ENCODE results near the gene CARD11.

CARD11 gene

GRCh38 chr7:2880874-2881533 is 162.7 kb downstream of the CARD11 start:
- DNase-seq (ENCODE audit: low read depth in 1 of 2, low spot score in 1 of 2): no peak

GRCh38 chr7:2880051-2880450 is 163.6 kb downstream of the CARD11 start:
- no peak for DNase-seq (ENCODE audit: low read depth in 1 of 2, low spot score in 1 of 2)

- no peak for DNase-seq (ENCODE audit: low read depth in 1 of 2, low spot score in 1 of 2)
Measured at GRCh38 chr7:2879354-2879753, 164.3 kb downstream of the CARD11 start.

GRCh38 chr7:2878306-2878705 is 165.4 kb downstream of the CARD11 start:
- DNase-seq (ENCODE audit: low read depth in 1 of 2, low spot score in 1 of 2): no peak

- DNase-seq (ENCODE audit: low read depth in 1 of 2, low spot score in 1 of 2): no peak
Measured at GRCh38 chr7:2876031-2876731, 167.5 kb downstream of the CARD11 start.

GRCh38 chr7:2873686-2874551 is 169.7 kb downstream of the CARD11 start:
- no peak for DNase-seq (ENCODE audit: low read depth in 1 of 2, low spot score in 1 of 2)

- no peak for DNase-seq (ENCODE audit: low read depth in 1 of 2, low spot score in 1 of 2)
Measured at GRCh38 chr7:2873146-2873545, 170.5 kb downstream of the CARD11 start.

- no peak for DNase-seq (ENCODE audit: low read depth in 1 of 2, low spot score in 1 of 2)
Measured at GRCh38 chr7:2872296-2872874, 171.3 kb downstream of the CARD11 start.

- DNase-seq (ENCODE audit: low read depth in 1 of 2, low spot score in 1 of 2): peak in 1 of 2 donors; percentile 9
Measured at GRCh38 chr7:2870471-2870931, 173.2 kb downstream of the CARD11 start.

- DNase-seq (ENCODE audit: low read depth in 1 of 2, low spot score in 1 of 2): no peak
Measured at GRCh38 chr7:2869981-2870380, 173.7 kb downstream of the CARD11 start.

- DNase-seq (ENCODE audit: low read depth in 1 of 2, low spot score in 1 of 2): no peak
Measured at GRCh38 chr7:2866601-2867000, 177.1 kb downstream of the CARD11 start.

GRCh38 chr7:2864999-2865670 is 178.5 kb downstream of the CARD11 start:
- DNase-seq (ENCODE audit: low read depth in 1 of 2, low spot score in 1 of 2): peak; percentile 49 to 58

- DNase-seq (ENCODE audit: low read depth in 1 of 2, low spot score in 1 of 2): no peak
Measured at GRCh38 chr7:2864204-2864985, 179.3 kb downstream of the CARD11 start.

GRCh38 chr7:2863461-2864066 is 180.1 kb downstream of the CARD11 start:
- DNase-seq (ENCODE audit: low read depth in 1 of 2, low spot score in 1 of 2): peak in 1 of 2 donors; percentile 46

GRCh38 chr7:2862831-2863361 is 180.8 kb downstream of the CARD11 start:
- DNase-seq (ENCODE audit: low read depth in 1 of 2, low spot score in 1 of 2): no peak

GRCh38 chr7:2861509-2861908 is 182.2 kb downstream of the CARD11 start:
- DNase-seq (ENCODE audit: low read depth in 1 of 2, low spot score in 1 of 2): no peak

- DNase-seq (ENCODE audit: low read depth in 1 of 2, low spot score in 1 of 2): no peak
Measured at GRCh38 chr7:2860627-2861133, 183.0 kb downstream of the CARD11 start.

- no peak for DNase-seq (ENCODE audit: low read depth in 1 of 2, low spot score in 1 of 2)
Measured at GRCh38 chr7:2859952-2860351, 183.7 kb downstream of the CARD11 start.

- no peak for DNase-seq (ENCODE audit: low read depth in 1 of 2, low spot score in 1 of 2)
Measured at GRCh38 chr7:2858621-2859020, 185.0 kb downstream of the CARD11 start.

Measured in stimulated activated CD4-positive, alpha-beta T cell treated with anti-CD3 and anti-CD28 coated beads, Interleukin-15, amount 100 ng/mL, for 1 hour (primary cell).